Activated naive CD4-positive, alpha-beta T cell treated with anti-CD3 and anti-CD28 coated beads for 36 hours (primary cell): ENCODE results near the gene PATJ. TPM values are rescaled to one million over a fixed set of nuclear protein-coding genes. Genes with fewer than 3 reads are reported as not detected.
"Not testable (repeated sequence)": the region's sequence is repeated elsewhere in the genome, so short reads cannot be mapped to it uniquely, and the experiment has no call there.

ENCODE experiments used
- CTCF ChIA-PET: fragments of 350-600 bp; sonication (Branson Sonifier 250); formaldehyde crosslinking; loops from one replicate; lab custom pipeline; 2021; ENCODE audit warnings: antibody characterized with exemption; lab: Charles Lee
- DNase-seq: peaks from one replicate; pipeline ENCODE4 v3.0.0-alpha.2; 2020
- H3K27ac Mint-ChIP-seq: one replicate; pipeline ENCODE4 v1.8.0; 2021; ENCODE audit warnings: mild to moderate bottlenecking, mixed read lengths
- H3K27me3 Mint-ChIP-seq: one replicate; pipeline ENCODE4 v1.8.0; 2021; ENCODE audit warnings: low read depth, mixed read lengths
- H3K36me3 Mint-ChIP-seq: one replicate; pipeline ENCODE4 v1.8.0; 2021; ENCODE audit warnings: low read depth, mixed read lengths
- H3K4me1 Mint-ChIP-seq: one replicate; pipeline ENCODE4 v1.8.0; 2021; ENCODE audit warnings: low read depth, mixed read lengths
- H3K4me3 Mint-ChIP-seq: one replicate; pipeline ENCODE4 v1.8.0; 2021; ENCODE audit warnings: mild to moderate bottlenecking, moderate library complexity, mixed read lengths
- H3K9me3 Mint-ChIP-seq: one replicate; pipeline ENCODE4 v1.8.0; 2021; ENCODE audit warnings: mixed read lengths
- intact Hi-C: fragments of 100-400 bp; cut with micrococcal nuclease; formaldehyde crosslinking; loops from one replicate; pipeline ENCODE4 v1.15.1; 2023
- total RNA-seq, 2 experiments: library from RNA; stranded (reverse); gene quantifications; one replicate each; pipeline ENCODE4 v1.2.3, GENCODE V29; 2021

Gene PATJ
- total RNA-seq, 2 experiments from 2014 or later, result 13.3 to 13.5 TPM

GRCh38 chr1:61808321-61808720, 66.0 kb downstream of the PATJ start:
- no peak overlapping the region for H3K27ac Mint-ChIP-seq
- intact Hi-C loops, result no loop called here
- DNase-seq, result no peak
- peaks cover 15% of the 10 kb centered on the region for H3K36me3 Mint-ChIP-seq
- H3K9me3 Mint-ChIP-seq, result no peaks in the 10 kb centered on the region
- CTCF ChIA-PET, result interaction anchor here (1.3 kb wide), 1 partner anchor 11 kb away, joined by 3 read pairs; no protein-coding TSS in a partner anchor
- H3K27me3 Mint-ChIP-seq, result no peaks in the 10 kb centered on the region
- no peak overlapping the region for H3K4me3 Mint-ChIP-seq
- no peaks in the 10 kb centered on the region for H3K4me1 Mint-ChIP-seq

GRCh38 chr1:61808968-61809367, 66.7 kb downstream of the PATJ start:
- no peaks in the 10 kb centered on the region for H3K9me3 Mint-ChIP-seq
- intact Hi-C loops, result no loop called here
- H3K4me1 Mint-ChIP-seq, result no peaks in the 10 kb centered on the region
- no peaks in the 10 kb centered on the region for H3K27me3 Mint-ChIP-seq
- no peak overlapping the region for H3K27ac Mint-ChIP-seq
- no peak for DNase-seq
- CTCF ChIA-PET, result no interaction called here
- peaks cover 15% of the 10 kb centered on the region for H3K36me3 Mint-ChIP-seq
- no peak overlapping the region for H3K4me3 Mint-ChIP-seq

GRCh38 chr1:61812916-61813315, 70.6 kb downstream of the PATJ start:
- CTCF ChIA-PET, result no interaction called here
- Mint-ChIP-seq H3K27me3 (no peaks in the 10 kb centered on the region), H3K27ac (no peak overlapping the region), H3K9me3 (no peaks in the 10 kb centered on the region), H3K36me3 (peaks cover 7% of the 10 kb centered on the region), H3K4me1 (no peaks in the 10 kb centered on the region), H3K4me3 (no peak overlapping the region)
- DNase-seq, result no peak
- intact Hi-C loops, result no loop called here

DNA sequence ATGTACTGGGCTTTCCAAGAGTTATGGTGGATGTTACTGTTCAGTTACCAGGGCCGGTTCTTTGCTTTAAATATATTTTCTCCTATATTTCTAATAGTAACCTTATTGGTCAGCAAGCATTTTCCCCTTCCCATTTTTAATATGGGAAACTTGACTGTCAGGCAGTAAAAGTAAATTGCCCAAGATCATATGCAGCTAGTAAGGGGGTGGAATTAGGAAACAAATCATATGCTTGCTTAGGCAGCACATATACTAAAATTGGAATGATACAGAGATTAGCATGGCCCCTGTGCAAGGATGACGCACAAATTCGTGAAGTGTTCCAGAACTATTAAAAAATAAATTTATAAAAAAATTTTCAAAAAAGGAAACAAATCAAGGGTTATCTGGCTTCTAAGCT, 73.9 kb downstream of the PATJ start:
- no peaks in the 10 kb centered on the region for H3K9me3 Mint-ChIP-seq
- no peak overlapping the region for H3K27ac Mint-ChIP-seq
- no peaks in the 10 kb centered on the region for H3K4me1 Mint-ChIP-seq
- no peaks in the 10 kb centered on the region for H3K27me3 Mint-ChIP-seq
- no peak overlapping the region for H3K4me3 Mint-ChIP-seq
- H3K36me3 Mint-ChIP-seq, result peaks cover 6% of the 10 kb centered on the region
- DNase-seq, result no peak
- intact Hi-C loops, result no loop called here
- CTCF ChIA-PET, result interaction anchor here (0.6 kb wide), 1 partner anchor 1866 kb away, joined by 3 read pairs; no protein-coding TSS in a partner anchor

DNA sequence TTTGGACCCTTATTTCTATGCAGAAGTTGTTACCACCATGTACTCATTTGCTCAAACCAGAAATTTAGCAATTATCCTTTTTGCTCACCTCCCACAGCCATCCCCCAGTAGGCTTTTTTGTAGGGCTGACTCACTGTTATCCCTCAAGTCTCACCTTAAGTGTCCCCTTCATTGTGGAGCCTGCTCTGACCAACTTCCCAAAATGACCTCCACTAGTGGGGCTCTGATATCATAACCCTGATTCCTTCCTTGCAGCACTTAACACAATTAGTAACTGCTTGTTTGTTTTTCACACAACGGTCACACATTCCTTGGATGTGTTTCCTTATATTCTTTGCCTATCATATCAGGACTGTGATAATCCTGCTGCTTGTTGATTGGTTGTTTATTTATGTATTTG, 76.7 kb downstream of the PATJ start:
- intact Hi-C loops, result no loop called here
- Mint-ChIP-seq H3K4me3 (no peak overlapping the region), H3K9me3 (no peaks in the 10 kb centered on the region), H3K27ac (no peak overlapping the region), H3K4me1 (no peaks in the 10 kb centered on the region), H3K27me3 (no peaks in the 10 kb centered on the region), H3K36me3 (peaks cover 20% of the 10 kb centered on the region)
- no peak for DNase-seq
- CTCF ChIA-PET, result no interaction called here

- CTCF ChIA-PET, result no interaction called here
- H3K9me3 Mint-ChIP-seq, result no peaks in the 10 kb centered on the region
- no peak for DNase-seq
- no peak overlapping the region for H3K27ac Mint-ChIP-seq
- no peak overlapping the region for H3K4me3 Mint-ChIP-seq
- H3K4me1 Mint-ChIP-seq, result no peaks in the 10 kb centered on the region
- H3K27me3 Mint-ChIP-seq, result no peaks in the 10 kb centered on the region
- intact Hi-C loops, result no loop called here
- H3K36me3 Mint-ChIP-seq, result peaks cover 22% of the 10 kb centered on the region
Observed at GRCh38 chr1:61819421-61819820, 77.1 kb downstream of the PATJ start.

- DNase-seq, result no peak
- intact Hi-C loops, result no loop called here
- Mint-ChIP-seq H3K4me1 (no peaks in the 10 kb centered on the region), H3K27ac (no peak overlapping the region), H3K4me3 (no peak overlapping the region), H3K9me3 (no peaks in the 10 kb centered on the region), H3K27me3 (no peaks in the 10 kb centered on the region), H3K36me3 (peaks cover 41% of the 10 kb centered on the region)
- CTCF ChIA-PET, result no interaction called here
Observed at GRCh38 chr1:61825393-61825792, 83.1 kb downstream of the PATJ start.

GRCh38 chr1:61828805-61829204, 86.5 kb downstream of the PATJ start:
- no peak overlapping the region for H3K4me3 Mint-ChIP-seq
- H3K27ac Mint-ChIP-seq, result no peak overlapping the region
- H3K9me3 Mint-ChIP-seq, result no peaks in the 10 kb centered on the region
- H3K27me3 Mint-ChIP-seq, result no peaks in the 10 kb centered on the region
- intact Hi-C loops, result no loop called here
- CTCF ChIA-PET, result no interaction called here
- peaks cover 26% of the 10 kb centered on the region for H3K36me3 Mint-ChIP-seq
- H3K4me1 Mint-ChIP-seq, result no peaks in the 10 kb centered on the region
- DNase-seq, result no peak

- Mint-ChIP-seq H3K4me3 (no peak overlapping the region), H3K36me3 (no peaks in the 10 kb centered on the region), H3K9me3 (no peaks in the 10 kb centered on the region), H3K4me1 (no peaks in the 10 kb centered on the region), H3K27me3 (no peaks in the 10 kb centered on the region), H3K27ac (no peak overlapping the region)
- intact Hi-C loops, result no loop called here
- CTCF ChIA-PET, result no interaction called here
- no peak for DNase-seq
Observed at GRCh38 chr1:61836649-61837048, 94.4 kb downstream of the PATJ start.

GRCh38 chr1:61837607-61838006, 95.3 kb downstream of the PATJ start:
- DNase-seq, H3K4me3 Mint-ChIP-seq: not testable (repeated sequence)

DNA sequence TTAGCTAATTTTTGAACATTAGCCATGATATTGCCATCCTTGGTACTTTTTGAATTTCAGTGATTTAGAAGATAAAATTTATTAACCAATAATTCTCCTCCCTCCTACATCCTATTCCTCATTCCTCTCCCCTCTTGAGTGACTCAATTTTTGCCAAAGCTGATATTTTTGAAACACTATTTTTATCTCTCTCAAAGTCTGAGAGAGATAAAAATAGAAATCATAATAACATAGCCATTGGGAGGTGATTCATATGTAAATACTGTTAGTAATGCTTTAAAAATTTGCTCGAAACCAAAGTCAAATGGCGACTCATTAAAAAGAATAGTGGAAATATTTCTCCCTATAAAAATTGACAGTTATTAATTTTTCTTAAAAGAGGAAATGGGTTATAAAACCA, 97.4 kb downstream of the PATJ start:
- Mint-ChIP-seq H3K9me3 (no peaks in the 10 kb centered on the region), H3K36me3 (no peaks in the 10 kb centered on the region), H3K4me1 (no peaks in the 10 kb centered on the region), H3K27ac (no peak overlapping the region), H3K27me3 (no peaks in the 10 kb centered on the region), H3K4me3 (no peak overlapping the region)
- DNase-seq, result no peak
- intact Hi-C loops, result loop anchor here (5.0 kb wide), 1 partner anchor 97 kb away; the partner anchor contains the start of gene PATJ
- CTCF ChIA-PET, result no interaction called here

More at GRCh38 chr1:61837607-61838006, 95.3 kb downstream of the PATJ start:
- intact Hi-C loops, H3K36me3 Mint-ChIP-seq, H3K27ac Mint-ChIP-seq, H3K27me3 Mint-ChIP-seq, H3K9me3 Mint-ChIP-seq, H3K4me1 Mint-ChIP-seq: not testable (repeated sequence)
- CTCF ChIA-PET, result interaction anchor here (0.5 to 0.6 kb wide), 4 partner anchors 14 to 796 kb away, joined by 4 to 6 read pairs (median 4); no protein-coding TSS in a partner anchor

GRCh38 chr1:61842036-61842435, 99.8 kb downstream of the PATJ start:
- Mint-ChIP-seq H3K27ac (no peak overlapping the region), H3K36me3 (no peaks in the 10 kb centered on the region), H3K9me3 (no peaks in the 10 kb centered on the region), H3K4me1 (no peaks in the 10 kb centered on the region), H3K27me3 (no peaks in the 10 kb centered on the region), H3K4me3 (no peak overlapping the region)
- intact Hi-C loops, result loop anchor here (5.0 kb wide), 1 partner anchor 100 kb away; the partner anchor contains the start of gene PATJ
- DNase-seq, result no peak
- CTCF ChIA-PET, result interaction anchor here (0.6 kb wide), 3 partner anchors 302 to 849 kb away, joined by 3 read pairs; no protein-coding TSS in a partner anchor

GRCh38 chr1:61842863-61843514, 100.7 kb downstream of the PATJ start:
- Mint-ChIP-seq H3K36me3 (no peaks in the 10 kb centered on the region), H3K4me3 (no peak overlapping the region), H3K27ac (no peak overlapping the region), H3K4me1 (no peaks in the 10 kb centered on the region), H3K9me3 (no peaks in the 10 kb centered on the region), H3K27me3 (no peaks in the 10 kb centered on the region)
- CTCF ChIA-PET, result interaction anchor here (0.7 to 1.3 kb wide), 3 partner anchors 9 to 72 kb away, joined by 3 to 4 read pairs (median 4); no protein-coding TSS in a partner anchor
- DNase-seq, result peak; percentile 21
- intact Hi-C loops, result loop anchor here (5.0 kb wide), 1 partner anchor 101 kb away; the partner anchor contains the start of gene PATJ
